IPS-18a (cell line): ENCODE results near the gene GABRG3.

ENCODE experiments used
- H3K27ac ChIP-seq: one replicate; pipeline ENCODE4 v1.5.1; 2013; ENCODE audit warnings: low read length
- H3K27me3 ChIP-seq: one replicate; pipeline ENCODE4 v1.6.1; 2013; ENCODE audit warnings: mild to moderate bottlenecking, low read length; ENCODE audit not compliant: control insufficient read depth, insufficient read depth
- H3K36me3 ChIP-seq: one replicate; pipeline ENCODE4 v1.6.1; 2013; ENCODE audit warnings: low read depth, low read length; ENCODE audit not compliant: control insufficient read depth
- H3K4me1 ChIP-seq: one replicate; pipeline ENCODE4 v1.6.1; 2013; ENCODE audit warnings: low read depth, low read length; ENCODE audit not compliant: control insufficient read depth
- H3K4me3 ChIP-seq: one replicate; pipeline ENCODE4 v1.5.1; 2013; ENCODE audit warnings: low read length
- H3K9ac ChIP-seq: one replicate; pipeline ENCODE4 v1.6.1; 2013; ENCODE audit warnings: mild to moderate bottlenecking, low read length, moderate library complexity
- H3K9me3 ChIP-seq: one replicate; pipeline ENCODE4 v1.6.1; 2013; ENCODE audit warnings: low read depth, low read length; ENCODE audit not compliant: control insufficient read depth

The GABRG3 gene

GRCh38 chr15:27323801-27324200 lies 352.8 kb downstream of the GABRG3 start:
- H3K9me3 ChIP-seq = no peaks in the 10 kb centered on the region

GRCh38 chr15:27324886-27325615 lies 354.1 kb downstream of the GABRG3 start:
- H3K4me3 ChIP-seq = no peak overlapping the region
- H3K4me1 ChIP-seq = no peaks in the 10 kb centered on the region
- no peaks in the 10 kb centered on the region for H3K9me3 ChIP-seq
- H3K27me3 ChIP-seq = no peaks in the 10 kb centered on the region
- no peak overlapping the region for H3K9ac ChIP-seq
- H3K27ac ChIP-seq = no peak overlapping the region
- no peaks in the 10 kb centered on the region for H3K36me3 ChIP-seq

More at GRCh38 chr15:27323801-27324200, 352.8 kb downstream of the GABRG3 start:
- Histone ChIP-seq H3K4me3 (no peak overlapping the region), H3K4me1 (no peaks in the 10 kb centered on the region), H3K9ac (no peak overlapping the region), H3K27me3 (no peaks in the 10 kb centered on the region), H3K36me3 (no peaks in the 10 kb centered on the region), H3K27ac (no peak overlapping the region)

GRCh38 chr15:27327467-27328025 lies 356.6 kb downstream of the GABRG3 start:
- no peaks in the 10 kb centered on the region for H3K4me1 ChIP-seq
- H3K9ac ChIP-seq = no peak overlapping the region
- H3K9me3 ChIP-seq = no peaks in the 10 kb centered on the region
- no peaks in the 10 kb centered on the region for H3K27me3 ChIP-seq
- H3K27ac ChIP-seq = no peak overlapping the region
- no peaks in the 10 kb centered on the region for H3K36me3 ChIP-seq
- H3K4me3 ChIP-seq = no peak overlapping the region

GRCh38 chr15:27328186-27328585 lies 357.2 kb downstream of the GABRG3 start:
- Histone ChIP-seq H3K4me1 (no peaks in the 10 kb centered on the region), H3K4me3 (no peak overlapping the region), H3K27ac (no peak overlapping the region), H3K9me3 (no peaks in the 10 kb centered on the region), H3K36me3 (no peaks in the 10 kb centered on the region), H3K27me3 (no peaks in the 10 kb centered on the region), H3K9ac (no peak overlapping the region)

DNA sequence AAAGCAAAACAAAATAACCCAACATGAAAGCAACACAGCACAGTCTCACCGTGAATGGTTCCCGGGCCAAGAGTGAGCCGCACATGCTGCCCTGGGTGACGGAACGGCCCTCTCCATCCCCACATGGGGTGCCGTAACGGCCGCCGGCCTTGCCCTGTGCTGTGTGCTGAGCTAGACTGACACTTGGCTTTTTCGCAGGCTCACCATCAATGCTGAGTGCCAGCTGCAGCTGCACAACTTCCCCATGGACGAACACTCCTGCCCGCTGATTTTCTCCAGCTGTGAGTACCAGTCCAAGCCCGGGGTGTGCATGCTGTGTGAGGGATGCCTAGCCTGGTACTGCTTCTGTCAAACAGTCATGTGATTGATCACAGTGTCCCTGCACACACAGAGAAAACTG lies 357.6 kb downstream of the GABRG3 start:
- Histone ChIP-seq H3K27me3 (no peaks in the 10 kb centered on the region), H3K27ac (no peak overlapping the region), H3K36me3 (no peaks in the 10 kb centered on the region), H3K9me3 (no peaks in the 10 kb centered on the region), H3K4me3 (no peak overlapping the region), H3K4me1 (no peaks in the 10 kb centered on the region), H3K9ac (no peak overlapping the region)

DNA sequence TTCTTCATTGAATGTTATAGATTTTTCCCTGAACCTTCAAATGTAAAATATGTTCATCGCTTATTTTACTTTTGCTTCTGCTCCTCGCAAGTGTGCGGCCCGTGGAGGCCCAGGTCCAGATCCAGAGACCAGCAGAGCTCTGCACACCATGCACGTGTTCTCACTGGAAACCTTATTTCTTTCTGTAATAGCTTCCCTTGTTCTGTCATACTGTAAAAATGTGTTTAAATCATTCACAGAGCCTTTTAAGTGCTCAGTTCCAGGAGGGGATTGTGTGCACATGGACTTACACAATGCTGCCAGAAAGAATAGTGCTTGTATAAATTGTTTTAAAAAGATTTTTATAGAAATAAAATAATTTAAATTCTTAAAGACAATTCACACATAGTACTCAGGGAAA lies 359.3 kb downstream of the GABRG3 start:
- Histone ChIP-seq H3K4me1 (no peaks in the 10 kb centered on the region), H3K9me3 (no peaks in the 10 kb centered on the region), H3K27ac (no peak overlapping the region), H3K36me3 (no peaks in the 10 kb centered on the region), H3K9ac (no peak overlapping the region), H3K4me3 (no peak overlapping the region), H3K27me3 (no peaks in the 10 kb centered on the region)

DNA sequence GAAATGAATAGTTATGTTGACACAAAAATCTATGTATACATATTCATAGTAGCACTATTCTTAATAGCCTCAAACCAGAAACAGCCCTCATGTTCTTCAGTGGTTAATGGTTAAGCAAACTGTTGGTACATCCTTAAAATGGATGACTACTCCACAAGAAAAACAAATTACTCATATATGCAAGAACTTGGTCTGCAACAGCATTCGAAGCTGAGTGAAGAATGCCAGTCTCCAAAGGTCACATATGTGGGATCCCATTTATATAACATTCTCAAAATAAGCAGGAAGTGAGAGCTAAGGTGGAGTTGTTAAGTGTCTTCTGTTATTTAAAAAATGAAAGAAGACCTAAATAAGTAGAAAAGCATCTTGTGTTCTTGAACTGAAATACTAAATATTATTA lies 365.7 kb downstream of the GABRG3 start:
- Histone ChIP-seq H3K9me3 (no peaks in the 10 kb centered on the region), H3K4me3 (no peak overlapping the region), H3K36me3 (no peaks in the 10 kb centered on the region), H3K4me1 (no peaks in the 10 kb centered on the region), H3K27me3 (no peaks in the 10 kb centered on the region), H3K27ac (no peak overlapping the region), H3K9ac (no peak overlapping the region)

GRCh38 chr15:27339138-27339537 lies 368.2 kb downstream of the GABRG3 start:
- Histone ChIP-seq H3K27ac (no peak overlapping the region), H3K27me3 (no peaks in the 10 kb centered on the region), H3K9me3 (no peaks in the 10 kb centered on the region), H3K4me3 (no peak overlapping the region), H3K36me3 (no peaks in the 10 kb centered on the region), H3K4me1 (peaks cover 19% of the 10 kb centered on the region), H3K9ac (no peak overlapping the region)

- Histone ChIP-seq H3K4me3 (no peak overlapping the region), H3K27ac (no peak overlapping the region), H3K27me3 (no peaks in the 10 kb centered on the region), H3K9ac (no peak overlapping the region), H3K36me3 (no peaks in the 10 kb centered on the region), H3K4me1 (peaks cover 19% of the 10 kb centered on the region), H3K9me3 (no peaks in the 10 kb centered on the region)
These were observed 370.9 kb downstream of the GABRG3 start for GRCh38 chr15:27341780-27342343.

DNA sequence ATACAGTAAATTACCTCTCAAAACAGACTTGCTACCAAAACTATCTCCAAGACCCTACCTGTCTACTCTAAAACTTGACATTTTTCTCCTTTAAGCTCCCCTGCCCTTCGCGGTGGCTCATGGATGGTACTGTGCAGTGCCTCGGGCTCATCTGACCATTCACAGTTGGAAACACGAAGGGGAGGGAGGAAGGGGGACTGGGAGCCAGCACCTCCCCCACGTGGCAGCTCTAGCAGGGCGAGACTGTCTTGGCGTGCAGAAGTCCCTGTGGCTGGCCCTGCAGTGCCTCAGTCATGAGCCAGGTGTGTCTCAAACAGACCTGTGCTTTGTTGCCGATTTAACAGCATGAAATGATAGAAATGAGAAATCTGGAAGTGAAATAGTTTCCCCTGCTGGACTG lies 372.0 kb downstream of the GABRG3 start:
- no peak overlapping the region for H3K9ac ChIP-seq
- no peak overlapping the region for H3K4me3 ChIP-seq
- no peaks in the 10 kb centered on the region for H3K36me3 ChIP-seq
- peaks cover 19% of the 10 kb centered on the region for H3K4me1 ChIP-seq
- no peaks in the 10 kb centered on the region for H3K27me3 ChIP-seq
- no peaks in the 10 kb centered on the region for H3K9me3 ChIP-seq
- H3K27ac ChIP-seq = no peak overlapping the region

GRCh38 chr15:27352136-27352535 lies 381.2 kb downstream of the GABRG3 start:
- H3K9ac ChIP-seq = no peak overlapping the region
- no peaks in the 10 kb centered on the region for H3K4me1 ChIP-seq
- H3K27ac ChIP-seq = no peak overlapping the region
- H3K27me3 ChIP-seq = no peaks in the 10 kb centered on the region
- H3K9me3 ChIP-seq = no peaks in the 10 kb centered on the region
- no peak overlapping the region for H3K4me3 ChIP-seq
- H3K36me3 ChIP-seq = no peaks in the 10 kb centered on the region

DNA sequence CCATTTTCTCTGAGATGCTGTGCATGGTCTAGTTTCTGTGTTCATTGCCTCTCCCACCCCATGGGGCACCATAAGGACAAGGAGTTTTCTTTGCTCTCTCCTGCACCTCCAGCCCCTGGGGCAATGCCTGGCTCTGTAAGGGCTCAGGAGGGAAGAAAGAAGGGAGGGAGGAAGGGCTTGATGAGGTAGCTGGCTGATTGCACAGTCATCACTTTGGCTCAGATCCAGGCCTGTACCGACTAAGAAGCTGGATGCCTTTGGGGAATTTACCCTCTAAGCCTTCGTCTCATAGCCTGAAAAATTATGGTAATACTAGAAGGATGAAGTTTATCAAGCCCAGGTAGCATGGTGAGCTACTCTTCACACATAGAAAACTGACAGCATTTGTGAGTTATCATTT lies 382.9 kb downstream of the GABRG3 start:
- H3K4me1 ChIP-seq = peaks cover 4% of the 10 kb centered on the region
- H3K27me3 ChIP-seq = no peaks in the 10 kb centered on the region
- H3K4me3 ChIP-seq = no peak overlapping the region
- H3K9me3 ChIP-seq = no peaks in the 10 kb centered on the region
- no peaks in the 10 kb centered on the region for H3K36me3 ChIP-seq
- H3K9ac ChIP-seq = no peak overlapping the region
- H3K27ac ChIP-seq = no peak overlapping the region
